ENCODE results near the gene TMEM175.
"Not testable (repeated sequence)": the region's sequence is repeated elsewhere in the genome, so short reads cannot be mapped to it uniquely, and the experiment has no call there.

TMEM175 gene

GRCh38 chr4:924107-925096 lies 7.9 kb upstream of the TMEM175 start:
- TF ChIP-seq CTCF (IDR thresholded peaks at IDR 0.05; ENCODE audit: low read depth, low read length, missing control alignments) = no peak
- no peak overlapping the region for H3K4me3 ChIP-seq (replicated peaks; ENCODE audit: low read depth, low read length)
- no peak for DNase-seq (ENCODE audit: extremely low read depth, low read depth)

- H3K4me3 ChIP-seq (replicated peaks; ENCODE audit: low read depth, low read length) = no peak overlapping the region
- no peak for DNase-seq (ENCODE audit: extremely low read depth, low read depth)
- TF ChIP-seq CTCF (IDR thresholded peaks at IDR 0.05; ENCODE audit: low read depth, low read length, missing control alignments) = no peak
Observed at GRCh38 chr4:925171-925570, 7.1 kb upstream of the TMEM175 start.

DNA sequence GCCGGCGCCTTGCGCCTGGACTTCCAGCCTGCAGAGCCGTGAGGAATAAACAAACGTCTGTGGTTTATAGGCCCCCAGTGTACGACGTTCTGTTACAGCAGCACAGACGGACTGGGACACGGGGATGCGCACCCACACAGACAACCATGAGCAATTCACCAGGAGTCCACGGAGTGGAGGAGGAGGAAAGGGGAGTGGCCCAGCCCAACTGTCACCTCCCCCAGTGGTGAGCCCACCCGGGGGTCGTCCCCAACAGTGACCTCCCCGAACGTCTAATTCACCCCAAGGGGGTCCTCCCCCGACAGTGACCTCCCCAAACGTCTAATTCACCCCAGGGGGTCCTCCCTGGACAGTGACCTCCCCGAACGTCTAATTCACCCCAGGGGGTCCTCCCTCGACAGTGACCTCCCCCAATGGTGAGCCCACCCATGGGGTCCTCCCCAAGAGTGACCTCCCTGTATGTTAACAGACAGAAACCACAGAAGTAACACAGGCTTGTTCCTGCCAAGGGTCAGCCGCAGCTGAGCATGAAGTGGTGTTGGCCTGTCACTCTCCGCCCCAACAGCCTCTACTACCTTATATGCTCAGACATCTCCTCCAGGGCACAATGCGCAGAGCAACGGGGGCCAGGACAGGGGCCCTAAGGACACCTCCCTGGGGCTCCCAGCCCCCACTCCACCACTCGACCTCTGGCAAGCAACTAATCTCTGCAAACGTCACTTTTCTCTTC lies 6.3 kb upstream of the TMEM175 start:
- no peak for DNase-seq (ENCODE audit: extremely low read depth, low read depth)
- TF ChIP-seq CTCF (IDR thresholded peaks at IDR 0.05; ENCODE audit: low read depth, low read length, missing control alignments) = no peak

DNA sequence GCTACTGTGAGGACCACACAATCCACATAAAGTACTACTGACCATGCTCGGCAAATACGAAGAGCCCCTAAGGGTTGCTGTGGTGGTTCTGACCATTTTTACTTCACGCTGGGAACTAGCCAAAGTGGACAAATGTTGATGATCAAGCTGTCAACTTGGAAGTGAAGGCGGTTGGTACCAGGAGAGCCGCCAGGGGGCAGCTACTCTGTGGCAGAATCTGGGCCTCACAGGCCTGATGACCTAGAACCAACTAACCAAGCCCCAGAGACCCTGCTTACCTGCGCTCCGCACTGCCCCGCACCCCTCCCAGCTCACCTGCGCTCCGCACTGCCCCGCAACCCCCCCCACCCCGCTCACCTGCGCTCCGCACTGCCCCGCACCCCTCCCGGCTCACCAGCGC lies 5.7 kb upstream of the TMEM175 start:
- TF ChIP-seq CTCF (IDR thresholded peaks at IDR 0.05; ENCODE audit: low read depth, low read length, missing control alignments) = peak; percentile 29
- no peak for DNase-seq (ENCODE audit: extremely low read depth, low read depth)

More for the DNA sequence above, 6.3 kb upstream of the TMEM175 start:
- H3K4me3 ChIP-seq (replicated peaks; ENCODE audit: low read depth, low read length) = no peak overlapping the region

DNA sequence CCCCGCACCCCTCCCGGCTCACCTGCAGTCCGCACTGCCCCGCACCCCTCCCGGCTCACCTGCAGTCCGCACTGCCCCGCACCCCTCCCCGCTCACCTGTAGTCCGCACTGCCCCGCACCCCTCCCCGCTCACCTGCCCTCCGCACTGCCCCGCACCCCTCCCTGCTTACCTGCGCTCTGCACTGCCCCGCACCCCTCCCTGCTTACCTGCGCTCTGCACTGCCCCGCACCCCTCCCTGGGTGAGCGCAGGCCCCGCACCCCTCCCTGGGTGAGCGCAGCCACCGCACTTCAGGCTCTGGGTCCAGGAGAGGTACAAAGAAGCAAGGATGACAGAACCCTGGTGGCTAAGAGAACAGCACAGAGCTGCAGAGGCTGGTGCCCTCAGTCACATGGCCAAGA lies 4.7 kb upstream of the TMEM175 start:
- not testable (repeated sequence) for DNase-seq (ENCODE audit: extremely low read depth, low read depth); H3K4me3 ChIP-seq (replicated peaks; ENCODE audit: low read depth, low read length)

More for the DNA sequence above, 5.7 kb upstream of the TMEM175 start:
- H3K4me3 ChIP-seq (replicated peaks; ENCODE audit: low read depth, low read length) = no peak overlapping the region

DNA sequence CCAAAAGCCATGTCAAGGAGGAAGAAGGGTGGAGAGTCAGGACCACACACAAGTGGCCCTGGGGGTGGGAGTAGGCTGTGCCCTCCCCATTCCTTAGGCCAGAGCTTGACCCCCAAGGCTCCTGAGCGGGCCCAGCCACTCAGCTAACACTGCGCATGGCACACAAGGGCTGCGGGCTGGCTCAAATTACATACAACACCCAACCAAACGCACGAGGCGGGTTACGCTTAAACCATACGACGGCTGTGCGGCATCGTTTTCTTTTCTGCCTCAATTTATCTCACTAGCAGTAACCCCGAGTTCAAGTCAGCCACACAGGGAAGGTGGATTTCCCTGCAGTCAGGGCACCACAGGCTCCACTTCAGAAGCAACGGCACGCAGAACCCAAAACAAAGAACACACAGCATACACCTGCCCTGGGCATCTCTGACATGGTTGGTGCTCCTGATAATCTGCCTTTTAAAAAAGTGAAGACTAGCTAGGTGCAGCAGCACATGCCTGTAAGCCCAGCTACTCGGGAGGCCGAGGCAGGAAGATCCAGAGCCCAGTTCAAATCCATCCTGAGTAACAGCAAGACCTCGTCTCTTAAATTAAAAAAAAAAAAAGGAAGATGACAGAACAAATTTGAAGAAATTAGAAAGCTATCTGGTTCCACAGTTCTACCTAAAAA lies 3.0 kb upstream of the TMEM175 start:
- DNase-seq (ENCODE audit: extremely low read depth, low read depth) = no peak
- H3K4me3 ChIP-seq (replicated peaks; ENCODE audit: low read depth, low read length) = no peak overlapping the region
- TF ChIP-seq CTCF (IDR thresholded peaks at IDR 0.05; ENCODE audit: low read depth, low read length, missing control alignments) = no peak

Measured in HFF-Myc (cell line).